DOHH2 (cell line): ENCODE measurements around the gene FBXO38.

Experiments used
- CTCF ChIP-seq: fragments of 200-600 bp; sonication (generic); IDR thresholded peaks from one replicate; pipeline ENCODE4 v1.5.1; 2014; ENCODE audit warnings: antibody characterized with exemption, mild to moderate bottlenecking, low read depth, low read length; ENCODE audit not compliant: poor library complexity, severe bottlenecking
- EZH2phosphoT487 ChIP-seq: fragments of 200-600 bp; sonication (generic); IDR thresholded peaks from 2 replicates; pipeline ENCODE4 v1.6.1; 2017; ENCODE audit warnings: borderline replicate concordance, mild to moderate bottlenecking, antibody characterized with exemption, low read length, moderate library complexity, mixed read lengths

- TF ChIP-seq CTCF, result no peak
- no peak for TF ChIP-seq EZH2phosphoT487
These were observed 15.0 kb downstream of the FBXO38 start for GRCh38 chr5:148398698-148399121.
